Measurements from ENCODE around the gene IFNL2. TPM values are rescaled to one million over a fixed set of nuclear protein-coding genes. Genes with fewer than 3 reads are reported as not detected.
A peak's percentile ranks its signal among the peaks of the same experiment; 100 is the strongest.
"Not testable (repeated sequence)": the region's sequence is repeated elsewhere in the genome, so short reads cannot be mapped to it uniquely, and the experiment has no call there.

IFNL2 gene
- total RNA-seq, 1 donor, result not detected

- peak; percentile 51 for DNase-seq (ENCODE audit: insufficient read length, low spot score, missing footprints)
- TF ChIP-seq CTCF (IDR thresholded peaks at IDR 0.05; ENCODE audit: extremely low read depth, low read depth, low read length), result no peak
- Histone ChIP-seq H4K20me1 (ENCODE audit: insufficient read depth, low read length) (no peaks in the 10 kb centered on the region), H3K4me2 (ENCODE audit: insufficient read depth, low read length) (no peak overlapping the region), H3K9me3 (ENCODE audit: low read depth, low read length) (no peaks in the 10 kb centered on the region), H3K4me1 (ENCODE audit: insufficient read depth, low read length) (no peaks in the 10 kb centered on the region), H3K27me3 (ENCODE audit: insufficient read depth, low read length) (peaks cover 15% of the 10 kb centered on the region), H3K36me3 (ENCODE audit: insufficient read depth, low read length) (no peaks in the 10 kb centered on the region), H3K79me2 (ENCODE audit: insufficient read depth, low read length) (no peaks in the 10 kb centered on the region), H3K4me3 (ENCODE audit: insufficient read depth, low read length) (no peak overlapping the region), H2AFZ (ENCODE audit: low read length) (no peak overlapping the region), H3K27ac (ENCODE audit: low read depth, low read length) (no peak overlapping the region)
These were observed 2.1 kb downstream of the IFNL2 start for GRCh38 chr19:39270036-39270871.

DNA sequence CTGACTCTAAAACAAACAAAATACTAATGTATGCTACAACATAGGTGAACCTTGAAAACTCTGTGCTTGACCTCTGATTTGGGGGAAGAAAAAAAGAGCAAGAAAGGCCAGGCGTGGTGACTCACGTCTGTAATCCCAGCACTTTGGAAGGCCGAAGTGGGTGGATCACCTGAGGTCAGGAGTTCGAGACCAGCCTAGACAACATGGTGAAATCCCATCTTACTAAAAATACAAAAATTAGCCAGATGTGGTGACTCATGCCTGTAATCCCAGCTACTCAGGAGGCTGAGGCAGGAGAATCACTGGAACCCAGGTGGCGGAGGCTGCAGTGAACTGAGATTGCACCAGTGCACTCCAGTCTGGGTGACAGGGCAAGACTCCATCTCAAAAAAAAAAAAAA, 5.7 kb downstream of the IFNL2 start:
- not testable (repeated sequence) for H3K27ac ChIP-seq (ENCODE audit: low read depth, low read length); H3K4me1 ChIP-seq (ENCODE audit: insufficient read depth, low read length); H4K20me1 ChIP-seq (ENCODE audit: insufficient read depth, low read length); H2AFZ ChIP-seq (ENCODE audit: low read length); DNase-seq (ENCODE audit: insufficient read length, low spot score, missing footprints); H3K4me3 ChIP-seq (ENCODE audit: insufficient read depth, low read length); H3K9me3 ChIP-seq (ENCODE audit: low read depth, low read length); H3K4me2 ChIP-seq (ENCODE audit: insufficient read depth, low read length); H3K36me3 ChIP-seq (ENCODE audit: insufficient read depth, low read length); H3K79me2 ChIP-seq (ENCODE audit: insufficient read depth, low read length)
- H3K27me3 ChIP-seq (ENCODE audit: insufficient read depth, low read length), result peaks cover 13% of the 10 kb centered on the region

GRCh38 chr19:39275578-39275977, 7.4 kb downstream of the IFNL2 start:
- Histone ChIP-seq H3K27ac (ENCODE audit: low read depth, low read length) (no peak overlapping the region), H3K27me3 (ENCODE audit: insufficient read depth, low read length) (peaks cover 9% of the 10 kb centered on the region), H2AFZ (ENCODE audit: low read length) (no peak overlapping the region), H3K4me1 (ENCODE audit: insufficient read depth, low read length) (no peaks in the 10 kb centered on the region), H3K36me3 (ENCODE audit: insufficient read depth, low read length) (no peaks in the 10 kb centered on the region), H3K4me2 (ENCODE audit: insufficient read depth, low read length) (no peak overlapping the region), H3K79me2 (ENCODE audit: insufficient read depth, low read length) (no peaks in the 10 kb centered on the region), H3K9me3 (ENCODE audit: low read depth, low read length) (no peaks in the 10 kb centered on the region), H3K4me3 (ENCODE audit: insufficient read depth, low read length) (no peak overlapping the region), H4K20me1 (ENCODE audit: insufficient read depth, low read length) (no peaks in the 10 kb centered on the region)
- no peak for TF ChIP-seq CTCF (IDR thresholded peaks at IDR 0.05; ENCODE audit: extremely low read depth, low read depth, low read length)
- no peak for DNase-seq (ENCODE audit: insufficient read length, low spot score, missing footprints)

- Histone ChIP-seq H3K9me3 (ENCODE audit: low read depth, low read length) (no peaks in the 10 kb centered on the region), H3K79me2 (ENCODE audit: insufficient read depth, low read length) (no peaks in the 10 kb centered on the region), H3K4me2 (ENCODE audit: insufficient read depth, low read length) (no peak overlapping the region), H3K4me3 (ENCODE audit: insufficient read depth, low read length) (no peak overlapping the region), H2AFZ (ENCODE audit: low read length) (no peak overlapping the region), H3K4me1 (ENCODE audit: insufficient read depth, low read length) (no peaks in the 10 kb centered on the region), H4K20me1 (ENCODE audit: insufficient read depth, low read length) (no peaks in the 10 kb centered on the region), H3K36me3 (ENCODE audit: insufficient read depth, low read length) (no peaks in the 10 kb centered on the region), H3K27ac (ENCODE audit: low read depth, low read length) (no peak overlapping the region), H3K27me3 (ENCODE audit: insufficient read depth, low read length) (peaks cover 3% of the 10 kb centered on the region)
- DNase-seq (ENCODE audit: insufficient read length, low spot score, missing footprints), result no peak
- TF ChIP-seq CTCF (IDR thresholded peaks at IDR 0.05; ENCODE audit: extremely low read depth, low read depth, low read length), result no peak
These were observed 8.5 kb downstream of the IFNL2 start for GRCh38 chr19:39276740-39277139.

All from osteoblast (primary cell).